HG03354 (cell line): ENCODE measurements around the gene S100A4.

Experiments used
- ATAC-seq: cut with Tn5 transposase; IDR thresholded peaks from one replicate; pipeline ENCODE4 v1.9.1; 2021; ENCODE audit warnings: mild to moderate bottlenecking; ENCODE audit not compliant: unreplicated experiment, poor library complexity, severe bottlenecking

The S100A4 gene

GRCh38 chr1:153549741-153550397 lies 4.3 kb upstream of the S100A4 start:
- no peak for ATAC-seq

GRCh38 chr1:153548722-153549688 lies 3.4 kb upstream of the S100A4 start, which contains the start of gene S100A3:
Gene S100A3, minus strand, starts transcription at chr1:153549258. Its CDS starts 773 bp downstream, at chr1:153548485.
- ATAC-seq, result no peak

- no peak for ATAC-seq
These were observed 2.2 kb upstream of the S100A4 start for GRCh38 chr1:153547560-153548551.

GRCh38 chr1:153546796-153547559 lies 1.4 kb upstream of the S100A4 start:
- no peak for ATAC-seq

- no peak for ATAC-seq
These were observed 765 bp upstream of the S100A4 start for GRCh38 chr1:153546371-153546770.

- no peak for ATAC-seq
These were observed 1.0 kb downstream of the S100A4 start for GRCh38 chr1:153544453-153545066.

- ATAC-seq, result no peak
These were observed 1.9 kb downstream of the S100A4 start for GRCh38 chr1:153543736-153544135.

GRCh38 chr1:153542956-153543711 lies 2.5 kb downstream of the S100A4 start:
- ATAC-seq, result no peak

- ATAC-seq, result no peak
These were observed 3.7 kb downstream of the S100A4 start for GRCh38 chr1:153541641-153542590.

GRCh38 chr1:153540394-153541361 lies 4.9 kb downstream of the S100A4 start, which contains the start of gene S100A5:
Gene S100A5, minus strand, starts transcription at chr1:153540934. Its CDS starts 743 bp downstream, at chr1:153540191.
- ATAC-seq, result no peak

GRCh38 chr1:153539395-153540093 lies 6.1 kb downstream of the S100A4 start:
- no peak for ATAC-seq

- no peak for ATAC-seq
These were observed 7.2 kb downstream of the S100A4 start for GRCh38 chr1:153538315-153538821.

- ATAC-seq, result no peak
These were observed 8.3 kb downstream of the S100A4 start for GRCh38 chr1:153537376-153537730.

GRCh38 chr1:153536671-153537375 lies 8.8 kb downstream of the S100A4 start:
- ATAC-seq, result no peak
